Hepatocyte (in vitro differentiated cells): ENCODE data around the gene CENPB. TPM values are rescaled to one million over a fixed set of nuclear protein-coding genes. Genes with fewer than 3 reads are reported as not detected.

Experiments
- DNase-seq: peaks from one replicate; pipeline ENCODE4 v3.0.0-alpha.2; 2016; ENCODE audit warnings: low spot score
- H2AFZ ChIP-seq: fragments of 200-600 bp; sonication (generic); 2 replicates; pipeline ENCODE4 v1.6.0; 2016; ENCODE audit warnings: antibody characterized with exemption, mild to moderate bottlenecking
- H3K27ac ChIP-seq: fragments of 200-600 bp; sonication (generic); 2 replicates; pipeline ENCODE4 v1.5.1; 2016; ENCODE audit warnings: mild to moderate bottlenecking
- H3K27me3 ChIP-seq: fragments of 200-600 bp; sonication (generic); 2 replicates; pipeline ENCODE4 v1.6.1; 2016
- H3K36me3 ChIP-seq: fragments of 200-600 bp; sonication (generic); replicated peaks from 2 replicates; pipeline ENCODE4 v1.5.1; 2016; ENCODE audit warnings: low read depth; ENCODE audit not compliant: insufficient read depth
- H3K4me1 ChIP-seq: fragments of 200-600 bp; sonication (generic); 2 replicates; pipeline ENCODE4 v1.5.1; 2016; ENCODE audit warnings: mild to moderate bottlenecking, moderate library complexity; ENCODE audit not compliant: insufficient read depth
- H3K4me2 ChIP-seq: fragments of 200-600 bp; sonication (generic); 2 replicates; pipeline ENCODE4 v1.6.0; 2016
- H3K4me3 ChIP-seq: fragments of 200-600 bp; sonication (generic); 2 replicates; pipeline ENCODE4 v1.5.1; 2016; ENCODE audit warnings: mild to moderate bottlenecking
- H3K79me2 ChIP-seq: fragments of 200-600 bp; sonication (generic); 2 replicates; pipeline ENCODE4 v1.6.0; 2017; ENCODE audit warnings: mild to moderate bottlenecking
- H3K9me2 ChIP-seq: fragments of 200-600 bp; sonication (generic); replicated peaks from 2 replicates; pipeline ENCODE4 v1.6.0; 2017; ENCODE audit warnings: mild to moderate bottlenecking; ENCODE audit not compliant: insufficient read depth
- H3K9me3 ChIP-seq: fragments of 200-600 bp; sonication (generic); 2 replicates; pipeline ENCODE4 v1.5.1; 2016; ENCODE audit warnings: low read depth, mild to moderate bottlenecking
- H4K20me1 ChIP-seq: fragments of 200-600 bp; sonication (generic); 2 replicates; pipeline ENCODE4 v1.6.0; 2016; ENCODE audit warnings: mild to moderate bottlenecking; ENCODE audit not compliant: insufficient read depth, poor library complexity, severe bottlenecking
- CTCF ChIP-seq: fragments of 200-600 bp; sonication (generic); IDR thresholded peaks from 2 replicates; pipeline ENCODE4 v1.5.1; 2016; ENCODE audit warnings: antibody characterized with exemption, mild to moderate bottlenecking; ENCODE audit not compliant: poor library complexity
- EZH2 ChIP-seq: fragments of 200-600 bp; sonication (generic); IDR thresholded peaks from 2 replicates; pipeline ENCODE4 v1.6.1; 2016; ENCODE audit warnings: antibody characterized with exemption, mild to moderate bottlenecking, borderline replicate concordance
- EZH2phosphoT487 ChIP-seq: fragments of 200-600 bp; sonication (generic); IDR thresholded peaks from one replicate; pipeline ENCODE4 v1.6.1; 2018; ENCODE audit warnings: antibody characterized with exemption, mild to moderate bottlenecking, low read depth, moderate library complexity; ENCODE audit not compliant: unreplicated experiment, severe bottlenecking
- WGBS: methylation state at CpG from one replicate; pipeline ENCODE4 v1.1.6; 2016; ENCODE audit warnings: low lambda C conversion rate; ENCODE audit errors: missing lambda C conversion rate; 5-methylcytosine and 5-hydroxymethylcytosine counted together
- polyA plus RNA-seq: library from polyadenylated mRNA; unstranded; fragments of >200 nt; fragmentation: Nextera tagmentation; extraction: Ambion mirVana; gene quantifications from 2 replicates; pipeline ENCODE4 v1.2.1, GENCODE V29; 2016
- total RNA-seq: library from RNA; depleted of rRNA; stranded (reverse); fragments of >200 nt; gene quantifications from 2 replicates; pipeline ENCODE4 v1.2.3, GENCODE V29; 2014

Gene CENPB
- total and polyA plus RNA-seq, 2 experiments from 2014 or later, result 21.2 to 46.7 TPM

DNA sequence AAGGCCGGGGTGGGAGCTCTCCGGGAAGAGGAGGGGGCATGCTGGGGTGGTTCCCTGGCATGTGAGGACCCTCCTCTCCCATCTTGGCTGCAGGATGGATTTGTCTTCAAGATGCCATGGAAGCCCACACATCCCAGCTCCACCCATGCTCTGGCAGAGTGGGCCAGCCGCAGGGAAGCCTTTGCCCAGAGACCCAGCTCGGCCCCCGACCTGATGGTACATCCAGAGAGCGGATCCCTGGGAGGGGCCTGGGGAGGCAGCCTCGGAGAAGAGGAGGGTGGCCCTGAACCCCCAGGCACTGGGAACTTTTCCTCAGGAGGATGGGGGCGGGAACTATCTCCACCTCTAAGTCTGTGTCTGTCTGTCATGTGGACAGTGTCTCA is 14.3 kb upstream of the CENPB start:
- H3K36me3 ChIP-seq, result no peaks in the 10 kb centered on the region
- TF ChIP-seq EZH2phosphoT487, result no peak
- TF ChIP-seq EZH2, result no peak
- TF ChIP-seq CTCF, result no peak
- no peak overlapping the region for H3K4me3 ChIP-seq
- H3K4me2 ChIP-seq, result no peak overlapping the region
- no peaks in the 10 kb centered on the region for H3K9me2 ChIP-seq
- WGBS, result 97% methylated on average over 7 of the region's 8 CpGs
- no peaks in the 10 kb centered on the region for H4K20me1 ChIP-seq
- no peak overlapping the region for H2AFZ ChIP-seq
- H3K27ac ChIP-seq, result no peak overlapping the region
- peaks cover 22% of the 10 kb centered on the region for H3K79me2 ChIP-seq
- no peaks in the 10 kb centered on the region for H3K9me3 ChIP-seq
- DNase-seq, result no peak
- no peaks in the 10 kb centered on the region for H3K27me3 ChIP-seq
- H3K4me1 ChIP-seq, result peaks cover 37% of the 10 kb centered on the region

DNA sequence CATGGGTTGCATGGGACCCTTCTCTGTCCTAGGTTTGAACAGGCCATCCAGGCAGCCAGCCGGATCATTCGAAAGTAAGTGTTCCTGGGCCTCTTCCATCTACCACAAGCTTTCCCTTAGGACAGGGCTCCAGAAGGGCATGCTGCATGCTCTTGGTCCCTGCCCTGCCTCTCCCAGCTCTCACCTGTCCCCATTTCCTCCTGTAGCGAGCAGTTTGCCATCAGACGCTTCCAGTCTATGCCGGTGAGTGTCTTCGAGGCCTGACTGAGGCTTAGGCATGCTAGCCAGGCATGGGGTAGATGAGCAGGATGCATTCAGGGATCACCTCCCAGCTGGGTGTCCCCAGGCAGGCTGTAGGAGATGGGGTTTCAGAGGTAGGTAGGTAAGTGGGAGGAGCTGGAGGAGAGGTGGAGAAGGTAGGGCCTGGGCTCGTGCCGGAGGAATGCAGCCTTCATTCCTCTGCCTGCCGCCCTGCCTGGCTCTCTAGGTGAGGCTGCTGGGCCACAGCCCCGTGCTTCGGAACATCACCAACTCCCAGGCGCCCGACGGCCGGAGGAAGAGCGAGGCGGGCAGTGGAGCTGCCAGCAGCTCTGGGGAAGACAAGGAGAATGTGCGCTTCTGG is 13.8 kb upstream of the CENPB start:
- Histone ChIP-seq H3K36me3 (no peaks in the 10 kb centered on the region), H3K9me2 (no peaks in the 10 kb centered on the region), H3K4me2 (no peak overlapping the region), H4K20me1 (no peaks in the 10 kb centered on the region), H3K4me1 (peaks cover 33% of the 10 kb centered on the region), H2AFZ (no peak overlapping the region), H3K27me3 (no peaks in the 10 kb centered on the region), H3K4me3 (no peak overlapping the region), H3K9me3 (no peaks in the 10 kb centered on the region), H3K79me2 (peaks cover 22% of the 10 kb centered on the region), H3K27ac (peak overlapping the region; percentile 19)
- WGBS, result 89% methylated on average over 18 of the region's 18 CpGs
- DNase-seq, result no peak
- TF ChIP-seq EZH2phosphoT487 (no peak), EZH2 (no peak), CTCF (no peak)

- 95% methylated on average over 3 of the region's 3 CpGs for WGBS
- Histone ChIP-seq H3K36me3 (no peaks in the 10 kb centered on the region), H3K4me3 (no peak overlapping the region), H4K20me1 (no peaks in the 10 kb centered on the region), H3K27ac (peak overlapping the region; percentile 79), H3K9me2 (no peaks in the 10 kb centered on the region), H3K9me3 (no peaks in the 10 kb centered on the region), H3K79me2 (peaks cover 22% of the 10 kb centered on the region), H3K4me1 (peaks cover 33% of the 10 kb centered on the region), H3K27me3 (no peaks in the 10 kb centered on the region), H2AFZ (no peak overlapping the region), H3K4me2 (peak overlapping the region; percentile 46)
- TF ChIP-seq EZH2phosphoT487 (no peak), EZH2 (no peak), CTCF (no peak)
- no peak for DNase-seq
Measured at GRCh38 chr20:3798908-3799248, 12.3 kb upstream of the CENPB start.

GRCh38 chr20:3798373-3798768 is 11.8 kb upstream of the CENPB start:
- H3K9me3 ChIP-seq, result no peaks in the 10 kb centered on the region
- peak overlapping the region; percentile 79 for H3K27ac ChIP-seq
- no peaks in the 10 kb centered on the region for H3K36me3 ChIP-seq
- WGBS, result 91% methylated on average over 5 of the region's 5 CpGs
- no peaks in the 10 kb centered on the region for H3K9me2 ChIP-seq
- H3K79me2 ChIP-seq, result peaks cover 22% of the 10 kb centered on the region
- H2AFZ ChIP-seq, result no peak overlapping the region
- H3K4me3 ChIP-seq, result no peak overlapping the region
- no peak for DNase-seq
- H3K4me1 ChIP-seq, result peaks cover 33% of the 10 kb centered on the region
- no peaks in the 10 kb centered on the region for H4K20me1 ChIP-seq
- H3K27me3 ChIP-seq, result no peaks in the 10 kb centered on the region
- TF ChIP-seq EZH2phosphoT487, result no peak
- no peak for TF ChIP-seq CTCF
- no peak for TF ChIP-seq EZH2
- H3K4me2 ChIP-seq, result peak overlapping the region; percentile 90
